Fibroblast of lung (primary cell): Measurements from ENCODE around the gene FBXO47. TPM values are rescaled to one million over a fixed set of nuclear protein-coding genes. Genes with fewer than 3 reads are reported as not detected.

Experiments
- DNase-seq, 2 donors: peaks; one replicate each; pipeline versions ENCODE4 v3.0.0 to v3.0.0-alpha.2; 2010; ENCODE audit warnings: low read depth in 2 of 2
- H2AFZ ChIP-seq: 2 replicates; pipeline ENCODE4 v1.5.1; 2012; ENCODE audit warnings: low read length, control low read depth, inconsistent platforms
- H3K27ac ChIP-seq: 2 replicates; pipeline ENCODE4 v1.5.1; 2011; ENCODE audit warnings: low read length, control low read depth; ENCODE audit not compliant: insufficient read depth
- H3K27me3 ChIP-seq: 2 replicates; pipeline ENCODE4 v1.5.1; 2011; ENCODE audit warnings: mild to moderate bottlenecking, low read length; ENCODE audit not compliant: control insufficient read depth, insufficient read depth
- H3K36me3 ChIP-seq: 2 replicates; pipeline ENCODE4 v1.5.1; 2011; ENCODE audit warnings: low read length; ENCODE audit not compliant: control insufficient read depth, insufficient read depth
- H3K4me1 ChIP-seq: 2 replicates; pipeline ENCODE4 v1.5.1; 2011; ENCODE audit warnings: low read length; ENCODE audit not compliant: control insufficient read depth, insufficient read depth; ENCODE audit errors: extremely low read depth
- H3K4me2 ChIP-seq: 2 replicates; pipeline ENCODE4 v1.5.1; 2011; ENCODE audit warnings: low read length, control low read depth; ENCODE audit not compliant: insufficient read depth; ENCODE audit errors: extremely low read depth
- H3K4me3 ChIP-seq, 4 experiments: fragments of 200-600 bp in 1 of 4; sonication (generic) in 1 of 4; replicated peaks in 1 of 4; 2 replicates each; pipeline ENCODE4 v1.5.1; 2011 to 2016; ENCODE audit warnings: low read length in 4 of 4, low read depth in 3 of 4, mild to moderate bottlenecking in 3 of 4, control low read depth in 2 of 4, inconsistent platforms in 1 of 4, mixed read lengths in 1 of 4; ENCODE audit not compliant: insufficient read depth in 1 of 4; ENCODE audit errors: control extremely low read depth in 1 of 4
- H3K79me2 ChIP-seq: 2 replicates; pipeline ENCODE4 v1.5.1; 2012; ENCODE audit warnings: mild to moderate bottlenecking, low read length, inconsistent platforms; ENCODE audit not compliant: control insufficient read depth, insufficient read depth
- H3K9ac ChIP-seq: 2 replicates; pipeline ENCODE4 v1.5.1; 2011; ENCODE audit warnings: mild to moderate bottlenecking, low read length, control low read depth; ENCODE audit not compliant: insufficient read depth
- H3K9me3 ChIP-seq: 2 replicates; pipeline ENCODE4 v1.5.1; 2012; ENCODE audit warnings: low read depth, low read length; ENCODE audit not compliant: control insufficient read depth, insufficient read depth
- H4K20me1 ChIP-seq: 2 replicates; pipeline ENCODE4 v1.5.1; 2011; ENCODE audit warnings: low read length; ENCODE audit not compliant: control insufficient read depth, insufficient read depth; ENCODE audit errors: extremely low read depth
- EZH2 ChIP-seq: IDR thresholded peaks from 2 replicates; pipeline ENCODE4 v1.5.1; 2012; ENCODE audit warnings: low read length, control low read depth, mild to moderate bottlenecking; ENCODE audit errors: missing control alignments
- polyA plus RNA-seq, 2 donors: library from polyadenylated mRNA; depleted of rRNA in 1 of 2; stranded (reverse) in 1 of 2; unstranded in 1 of 2; fragments of >200 nt; gene quantifications; 2 replicates each; pipeline ENCODE4 v1.2.1, GENCODE V29; 2011 to 2012; ENCODE audit warnings: missing spikeins in 1 of 2
- total RNA-seq: library from RNA; depleted of rRNA; stranded (reverse); fragments of >200 nt; gene quantifications from 2 replicates; pipeline ENCODE4 v1.2.1, GENCODE V29; 2014
- TF ChIP-seq, protein P1 (sequence below), 2 donors: IDR thresholded peaks in 1 of 2; conservative IDR thresholded peaks in 1 of 2; 1 replicate in 1 of 2; 2 replicates in 1 of 2; pipeline ENCODE4 v1.5.1; 2011 to 2012; ENCODE audit warnings: low read length in 2 of 2, control low read depth in 1 of 2, inconsistent platforms in 1 of 2, low read depth in 1 of 2, mild to moderate bottlenecking in 1 of 2

The FBXO47 gene
- total and polyA plus RNA-seq, 2 donors (not counting 1 experiment from before 2014, with no cell fraction given): 0.05 to 0.17 TPM

DNA sequence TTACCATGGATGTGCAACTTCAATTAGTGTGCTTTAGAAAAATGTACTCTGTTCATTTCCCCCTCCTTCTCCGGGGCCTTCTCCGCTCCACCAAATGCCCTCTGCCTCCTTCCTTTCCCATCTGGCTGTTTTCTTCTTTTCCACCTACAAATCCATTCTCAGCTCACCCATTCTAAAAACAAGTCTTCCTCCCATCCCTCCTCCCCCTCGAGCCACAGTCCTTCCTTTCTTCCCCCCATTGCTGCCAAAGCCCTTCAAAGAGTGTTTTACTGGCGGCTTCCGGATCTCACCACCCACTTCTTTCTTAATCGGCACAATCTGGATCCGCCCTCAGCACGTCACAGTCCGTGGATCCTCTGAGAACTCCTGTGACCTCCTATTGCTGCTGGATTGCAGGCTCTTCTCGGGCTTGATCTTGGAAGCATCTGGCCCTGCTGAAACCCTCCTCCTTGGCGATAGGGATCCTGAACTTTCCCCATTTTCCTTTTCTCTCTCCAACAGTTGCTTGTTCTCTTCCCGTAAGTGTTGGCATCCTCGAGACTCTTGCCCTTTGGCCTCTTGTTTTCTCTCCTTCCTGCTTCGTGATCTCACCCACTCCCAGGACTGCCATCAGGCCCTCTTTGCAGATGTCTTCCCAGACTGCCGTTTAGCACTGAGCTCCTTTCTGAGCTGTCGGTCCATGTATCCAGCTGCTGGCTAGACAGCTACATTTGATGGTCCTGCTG is 36.0 kb upstream of the FBXO47 start:
- Histone ChIP-seq H4K20me1 (no peaks in the 10 kb centered on the region), H3K9ac (peak overlapping the region; percentile 40), H3K79me2 (no peaks in the 10 kb centered on the region), H3K27me3 (no peaks in the 10 kb centered on the region), H3K4me3 (peak overlapping the region in 1 of 4 experiments; percentile 22), H3K4me1 (peaks cover 35% of the 10 kb centered on the region), H3K9me3 (no peaks in the 10 kb centered on the region), H3K4me2 (peak overlapping the region; percentile 62), H2AFZ (peak overlapping the region; percentile 83), H3K36me3 (no peaks in the 10 kb centered on the region), H3K27ac (peak overlapping the region; percentile 73)
- no peak for TF ChIP-seq EZH2
- TF ChIP-seq, protein P1, sequence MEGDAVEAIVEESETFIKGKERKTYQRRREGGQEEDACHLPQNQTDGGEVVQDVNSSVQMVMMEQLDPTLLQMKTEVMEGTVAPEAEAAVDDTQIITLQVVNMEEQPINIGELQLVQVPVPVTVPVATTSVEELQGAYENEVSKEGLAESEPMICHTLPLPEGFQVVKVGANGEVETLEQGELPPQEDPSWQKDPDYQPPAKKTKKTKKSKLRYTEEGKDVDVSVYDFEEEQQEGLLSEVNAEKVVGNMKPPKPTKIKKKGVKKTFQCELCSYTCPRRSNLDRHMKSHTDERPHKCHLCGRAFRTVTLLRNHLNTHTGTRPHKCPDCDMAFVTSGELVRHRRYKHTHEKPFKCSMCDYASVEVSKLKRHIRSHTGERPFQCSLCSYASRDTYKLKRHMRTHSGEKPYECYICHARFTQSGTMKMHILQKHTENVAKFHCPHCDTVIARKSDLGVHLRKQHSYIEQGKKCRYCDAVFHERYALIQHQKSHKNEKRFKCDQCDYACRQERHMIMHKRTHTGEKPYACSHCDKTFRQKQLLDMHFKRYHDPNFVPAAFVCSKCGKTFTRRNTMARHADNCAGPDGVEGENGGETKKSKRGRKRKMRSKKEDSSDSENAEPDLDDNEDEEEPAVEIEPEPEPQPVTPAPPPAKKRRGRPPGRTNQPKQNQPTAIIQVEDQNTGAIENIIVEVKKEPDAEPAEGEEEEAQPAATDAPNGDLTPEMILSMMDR (conservative IDR thresholded peaks at IDR 0.05 in 1 of 2, IDR thresholded peaks at IDR 0.05 in 1 of 2; ENCODE audit: low read depth in 1 of 2, low read length in 2 of 2): no peak
- peak; percentile 52 to 56 for DNase-seq

DNA sequence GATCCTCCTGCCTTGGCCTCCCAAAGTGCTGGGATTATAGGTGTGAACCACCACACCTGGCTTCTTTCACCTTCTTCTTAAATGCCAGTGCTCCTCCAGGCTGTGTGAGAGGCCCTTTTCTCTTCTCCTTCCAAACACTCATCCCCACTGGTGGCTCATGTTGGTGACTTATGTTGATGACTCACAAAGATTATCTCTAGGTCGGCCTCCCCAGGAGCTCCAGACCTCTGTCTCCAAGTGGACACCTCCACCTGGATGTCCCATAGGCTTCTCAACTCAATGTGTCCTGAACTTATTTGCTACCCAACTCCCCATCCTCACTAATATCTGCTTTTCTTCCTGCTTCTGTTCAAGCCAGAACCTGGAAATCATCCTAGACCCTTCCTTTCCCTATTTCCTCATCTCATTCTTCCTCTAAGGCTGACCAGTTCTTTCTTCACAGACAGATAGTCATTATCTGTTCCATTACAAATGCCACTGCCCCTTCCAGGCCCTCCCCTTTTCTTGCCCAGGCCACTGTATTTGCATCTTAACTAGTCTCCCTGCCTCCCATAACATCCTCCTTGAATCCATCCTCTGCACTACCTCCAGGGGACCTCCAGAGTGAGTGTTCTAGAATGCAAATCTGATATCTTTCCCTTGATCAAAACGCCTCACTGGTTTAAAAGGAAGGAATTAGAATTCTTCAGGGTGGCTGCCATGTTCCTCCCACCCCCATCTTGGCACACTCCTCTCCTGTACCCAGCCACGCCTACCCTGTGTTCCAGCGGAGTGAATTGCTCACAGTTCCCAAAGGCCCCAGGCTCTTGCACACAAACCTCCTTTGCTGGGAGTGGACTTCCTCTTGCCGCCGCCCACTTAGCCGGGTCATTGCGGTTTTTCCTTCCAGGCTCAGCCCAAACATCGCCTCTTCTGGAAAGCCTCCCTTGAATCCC is 34.8 kb upstream of the FBXO47 start:
- Histone ChIP-seq H3K4me2 (peak overlapping the region; percentile 39), H3K4me1 (peaks cover 35% of the 10 kb centered on the region), H3K9me3 (no peaks in the 10 kb centered on the region)

More for the DNA sequence above, 34.8 kb upstream of the FBXO47 start:
- no peaks in the 10 kb centered on the region for H3K27me3 ChIP-seq
- no peak for TF ChIP-seq EZH2
- TF ChIP-seq, protein P1 (conservative IDR thresholded peaks at IDR 0.05 in 1 of 2, IDR thresholded peaks at IDR 0.05 in 1 of 2; ENCODE audit: low read depth in 1 of 2, low read length in 2 of 2): no peak
- H3K27ac ChIP-seq: peak overlapping the region; percentile 73
- peak overlapping the region; percentile 1 for H2AFZ ChIP-seq
- H3K4me3 ChIP-seq: no peak overlapping the region
- peak; percentile 47 to 87 for DNase-seq
- H3K79me2 ChIP-seq: no peaks in the 10 kb centered on the region
- no peaks in the 10 kb centered on the region for H3K36me3 ChIP-seq
- no peaks in the 10 kb centered on the region for H4K20me1 ChIP-seq
- H3K9ac ChIP-seq: peak overlapping the region; percentile 25
